ENCODE results near the gene PKNOX1. TPM values are rescaled to one million over a fixed set of nuclear protein-coding genes. Genes with fewer than 3 reads are reported as not detected.
"Not testable (repeated sequence)": the region's sequence is repeated elsewhere in the genome, so short reads cannot be mapped to it uniquely, and the experiment has no call there.

Gene PKNOX1
- total RNA-seq, 1 donor from 2014 or later: 26.4 TPM

GRCh38 chr21:43020177-43020576, 45.8 kb downstream of the PKNOX1 start:
- no peak for DNase-seq (ENCODE audit: low read depth)

- DNase-seq (ENCODE audit: low read depth): peak; percentile 54
Observed at GRCh38 chr21:43020771-43021170, 46.4 kb downstream of the PKNOX1 start.

GRCh38 chr21:43021191-43021590, 46.8 kb downstream of the PKNOX1 start:
- DNase-seq (ENCODE audit: low read depth): no peak

GRCh38 chr21:43021756-43022600, 47.6 kb downstream of the PKNOX1 start:
- DNase-seq (ENCODE audit: low read depth): no peak

GRCh38 chr21:43023175-43023574, 48.8 kb downstream of the PKNOX1 start:
- DNase-seq (ENCODE audit: low read depth): no peak

GRCh38 chr21:43024439-43025136, 50.2 kb downstream of the PKNOX1 start:
- DNase-seq (ENCODE audit: low read depth): no peak

GRCh38 chr21:43025636-43026180, 51.3 kb downstream of the PKNOX1 start:
- peak; percentile 98 for DNase-seq (ENCODE audit: low read depth)

- no peak for DNase-seq (ENCODE audit: low read depth)
Observed at GRCh38 chr21:43027846-43028731, 53.7 kb downstream of the PKNOX1 start.

GRCh38 chr21:43029785-43030184, 55.4 kb downstream of the PKNOX1 start:
- no peak for DNase-seq (ENCODE audit: low read depth)

- DNase-seq (ENCODE audit: low read depth): no peak
Observed at GRCh38 chr21:43031121-43031619, 56.8 kb downstream of the PKNOX1 start.

GRCh38 chr21:43034101-43034500, 59.7 kb downstream of the PKNOX1 start:
- DNase-seq (ENCODE audit: low read depth): peak; percentile 11

- no peak for DNase-seq (ENCODE audit: low read depth)
Observed at GRCh38 chr21:43034826-43035225, 60.5 kb downstream of the PKNOX1 start.

- not testable (repeated sequence) for DNase-seq (ENCODE audit: low read depth)
Observed at GRCh38 chr21:43036889-43037288, 62.5 kb downstream of the PKNOX1 start.

- not testable (repeated sequence) for DNase-seq (ENCODE audit: low read depth)
Observed at GRCh38 chr21:43037918-43038658, 63.7 kb downstream of the PKNOX1 start.

- not testable (repeated sequence) for DNase-seq (ENCODE audit: low read depth)
Observed at GRCh38 chr21:43038659-43039044, 64.3 kb downstream of the PKNOX1 start.

- DNase-seq (ENCODE audit: low read depth): not testable (repeated sequence)
Observed at GRCh38 chr21:43042169-43042568, 67.8 kb downstream of the PKNOX1 start.

- not testable (repeated sequence) for DNase-seq (ENCODE audit: low read depth)
Observed at GRCh38 chr21:43043291-43043690, 68.9 kb downstream of the PKNOX1 start.

- DNase-seq (ENCODE audit: low read depth): not testable (repeated sequence)
Observed at GRCh38 chr21:43044547-43044946, 70.2 kb downstream of the PKNOX1 start.

GRCh38 chr21:43045165-43045875, 71.0 kb downstream of the PKNOX1 start:
- not testable (repeated sequence) for DNase-seq (ENCODE audit: low read depth)

All from renal cortical epithelial cell (primary cell).